Liver (tissue), 3 donors: ENCODE results near the gene YEATS2.

ENCODE experiments used
- EGR1 ChIP-seq, 2 donors: IDR thresholded peaks; 2 replicates each; pipeline ENCODE4 v1.6.1; 2016 to 2018; ENCODE audit warnings: antibody characterized with exemption in 2 of 2, low read depth in 2 of 2
- FOXA1 ChIP-seq: IDR thresholded peaks from 2 replicates; pipeline ENCODE4 v1.6.1; 2016; ENCODE audit warnings: antibody characterized with exemption
- GABPA ChIP-seq, 2 donors: IDR thresholded peaks in 1 of 2; conservative IDR thresholded peaks in 1 of 2; 2 replicates each; pipeline ENCODE4 v1.6.1; 2016; ENCODE audit warnings: antibody characterized with exemption in 2 of 2, mild to moderate bottlenecking in 1 of 2, moderate library complexity in 1 of 2
- HNF4G ChIP-seq: IDR thresholded peaks from 2 replicates; pipeline ENCODE4 v1.6.1; 2016; ENCODE audit warnings: antibody characterized with exemption
- JUND ChIP-seq, 2 donors: IDR thresholded peaks; 2 replicates each; pipeline ENCODE4 v1.6.1; 2016; ENCODE audit warnings: antibody characterized with exemption in 2 of 2
- RAD21 ChIP-seq, 2 donors: IDR thresholded peaks; 2 replicates each; pipeline ENCODE4 v1.6.1; 2016; ENCODE audit warnings: antibody characterized with exemption in 2 of 2, mild to moderate bottlenecking in 2 of 2
- SP1 ChIP-seq: IDR thresholded peaks from 2 replicates; pipeline ENCODE4 v1.6.1; 2018; ENCODE audit warnings: antibody characterized with exemption, mild to moderate bottlenecking
- TAF1 ChIP-seq: conservative IDR thresholded peaks from 2 replicates; pipeline ENCODE4 v1.6.1; 2016; ENCODE audit warnings: antibody characterized with exemption, mild to moderate bottlenecking
- YY1 ChIP-seq: IDR thresholded peaks from 2 replicates; pipeline ENCODE4 v1.6.1; 2016; ENCODE audit warnings: antibody characterized with exemption, mild to moderate bottlenecking
- TF ChIP-seq, protein P1 (sequence below): fragments of 150-350 bp; IDR thresholded peaks from 2 replicates; pipeline ENCODE4 v1.5.1; 2017; ENCODE audit warnings: improper control_type of control experiment, low read depth, low read length; ENCODE audit not compliant: missing input control
- TF ChIP-seq, protein P2 (sequence below): IDR thresholded peaks from 2 replicates; pipeline ENCODE4 v1.6.1; 2016; ENCODE audit warnings: antibody characterized with exemption
- TF ChIP-seq, protein P3 (sequence below): IDR thresholded peaks from 2 replicates; pipeline ENCODE4 v1.6.1; 2016; ENCODE audit warnings: antibody characterized with exemption
- TF ChIP-seq, protein P4 (sequence below): IDR thresholded peaks from 2 replicates; pipeline ENCODE4 v1.6.1; 2016; ENCODE audit warnings: antibody characterized with exemption, mild to moderate bottlenecking
- TF ChIP-seq, protein P5 (sequence below): IDR thresholded peaks from 2 replicates; pipeline ENCODE4 v1.6.1; 2016; ENCODE audit warnings: antibody characterized with exemption
- donor health status: healthy.
- donor health status: healthy.

DNA sequence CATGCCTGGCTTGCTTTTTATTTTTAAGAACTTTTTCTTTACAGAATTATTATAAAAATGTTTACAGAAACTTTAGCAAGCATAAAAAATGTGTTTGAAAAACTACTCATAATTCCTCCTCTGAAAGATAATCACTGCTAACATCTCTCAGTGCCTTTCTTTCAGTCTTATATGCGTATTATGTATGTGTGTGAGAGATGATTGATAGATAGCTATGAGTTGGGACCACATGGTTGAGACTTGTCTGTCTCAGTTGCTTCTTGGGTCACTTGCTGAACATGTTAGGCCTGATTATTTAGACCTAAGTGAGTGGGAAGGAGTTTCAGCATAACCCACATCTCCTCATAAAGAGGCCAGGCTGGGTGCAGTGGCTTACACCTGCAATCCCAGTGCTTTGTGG, 116.6 kb downstream of the YEATS2 start:
- TF ChIP-seq, protein P1, sequence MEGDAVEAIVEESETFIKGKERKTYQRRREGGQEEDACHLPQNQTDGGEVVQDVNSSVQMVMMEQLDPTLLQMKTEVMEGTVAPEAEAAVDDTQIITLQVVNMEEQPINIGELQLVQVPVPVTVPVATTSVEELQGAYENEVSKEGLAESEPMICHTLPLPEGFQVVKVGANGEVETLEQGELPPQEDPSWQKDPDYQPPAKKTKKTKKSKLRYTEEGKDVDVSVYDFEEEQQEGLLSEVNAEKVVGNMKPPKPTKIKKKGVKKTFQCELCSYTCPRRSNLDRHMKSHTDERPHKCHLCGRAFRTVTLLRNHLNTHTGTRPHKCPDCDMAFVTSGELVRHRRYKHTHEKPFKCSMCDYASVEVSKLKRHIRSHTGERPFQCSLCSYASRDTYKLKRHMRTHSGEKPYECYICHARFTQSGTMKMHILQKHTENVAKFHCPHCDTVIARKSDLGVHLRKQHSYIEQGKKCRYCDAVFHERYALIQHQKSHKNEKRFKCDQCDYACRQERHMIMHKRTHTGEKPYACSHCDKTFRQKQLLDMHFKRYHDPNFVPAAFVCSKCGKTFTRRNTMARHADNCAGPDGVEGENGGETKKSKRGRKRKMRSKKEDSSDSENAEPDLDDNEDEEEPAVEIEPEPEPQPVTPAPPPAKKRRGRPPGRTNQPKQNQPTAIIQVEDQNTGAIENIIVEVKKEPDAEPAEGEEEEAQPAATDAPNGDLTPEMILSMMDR: no peak
- TF ChIP-seq, protein P2, sequence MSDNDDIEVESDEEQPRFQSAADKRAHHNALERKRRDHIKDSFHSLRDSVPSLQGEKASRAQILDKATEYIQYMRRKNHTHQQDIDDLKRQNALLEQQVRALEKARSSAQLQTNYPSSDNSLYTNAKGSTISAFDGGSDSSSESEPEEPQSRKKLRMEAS: no peak
- TF ChIP-seq YY1: no peak
- TF ChIP-seq TAF1: no peak
- TF ChIP-seq FOXA1: no peak
- TF ChIP-seq, protein P3, sequence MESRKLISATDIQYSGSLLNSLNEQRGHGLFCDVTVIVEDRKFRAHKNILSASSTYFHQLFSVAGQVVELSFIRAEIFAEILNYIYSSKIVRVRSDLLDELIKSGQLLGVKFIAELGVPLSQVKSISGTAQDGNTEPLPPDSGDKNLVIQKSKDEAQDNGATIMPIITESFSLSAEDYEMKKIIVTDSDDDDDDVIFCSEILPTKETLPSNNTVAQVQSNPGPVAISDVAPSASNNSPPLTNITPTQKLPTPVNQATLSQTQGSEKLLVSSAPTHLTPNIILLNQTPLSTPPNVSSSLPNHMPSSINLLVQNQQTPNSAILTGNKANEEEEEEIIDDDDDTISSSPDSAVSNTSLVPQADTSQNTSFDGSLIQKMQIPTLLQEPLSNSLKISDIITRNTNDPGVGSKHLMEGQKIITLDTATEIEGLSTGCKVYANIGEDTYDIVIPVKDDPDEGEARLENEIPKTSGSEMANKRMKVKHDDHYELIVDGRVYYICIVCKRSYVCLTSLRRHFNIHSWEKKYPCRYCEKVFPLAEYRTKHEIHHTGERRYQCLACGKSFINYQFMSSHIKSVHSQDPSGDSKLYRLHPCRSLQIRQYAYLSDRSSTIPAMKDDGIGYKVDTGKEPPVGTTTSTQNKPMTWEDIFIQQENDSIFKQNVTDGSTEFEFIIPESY: no peak
- TF ChIP-seq, protein P4, sequence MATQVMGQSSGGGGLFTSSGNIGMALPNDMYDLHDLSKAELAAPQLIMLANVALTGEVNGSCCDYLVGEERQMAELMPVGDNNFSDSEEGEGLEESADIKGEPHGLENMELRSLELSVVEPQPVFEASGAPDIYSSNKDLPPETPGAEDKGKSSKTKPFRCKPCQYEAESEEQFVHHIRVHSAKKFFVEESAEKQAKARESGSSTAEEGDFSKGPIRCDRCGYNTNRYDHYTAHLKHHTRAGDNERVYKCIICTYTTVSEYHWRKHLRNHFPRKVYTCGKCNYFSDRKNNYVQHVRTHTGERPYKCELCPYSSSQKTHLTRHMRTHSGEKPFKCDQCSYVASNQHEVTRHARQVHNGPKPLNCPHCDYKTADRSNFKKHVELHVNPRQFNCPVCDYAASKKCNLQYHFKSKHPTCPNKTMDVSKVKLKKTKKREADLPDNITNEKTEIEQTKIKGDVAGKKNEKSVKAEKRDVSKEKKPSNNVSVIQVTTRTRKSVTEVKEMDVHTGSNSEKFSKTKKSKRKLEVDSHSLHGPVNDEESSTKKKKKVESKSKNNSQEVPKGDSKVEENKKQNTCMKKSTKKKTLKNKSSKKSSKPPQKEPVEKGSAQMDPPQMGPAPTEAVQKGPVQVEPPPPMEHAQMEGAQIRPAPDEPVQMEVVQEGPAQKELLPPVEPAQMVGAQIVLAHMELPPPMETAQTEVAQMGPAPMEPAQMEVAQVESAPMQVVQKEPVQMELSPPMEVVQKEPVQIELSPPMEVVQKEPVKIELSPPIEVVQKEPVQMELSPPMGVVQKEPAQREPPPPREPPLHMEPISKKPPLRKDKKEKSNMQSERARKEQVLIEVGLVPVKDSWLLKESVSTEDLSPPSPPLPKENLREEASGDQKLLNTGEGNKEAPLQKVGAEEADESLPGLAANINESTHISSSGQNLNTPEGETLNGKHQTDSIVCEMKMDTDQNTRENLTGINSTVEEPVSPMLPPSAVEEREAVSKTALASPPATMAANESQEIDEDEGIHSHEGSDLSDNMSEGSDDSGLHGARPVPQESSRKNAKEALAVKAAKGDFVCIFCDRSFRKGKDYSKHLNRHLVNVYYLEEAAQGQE: no peak
- no peak for TF ChIP-seq SP1
- TF ChIP-seq RAD21 (IDR thresholded peaks at IDR 0.05): no peak
- TF ChIP-seq, protein P5, sequence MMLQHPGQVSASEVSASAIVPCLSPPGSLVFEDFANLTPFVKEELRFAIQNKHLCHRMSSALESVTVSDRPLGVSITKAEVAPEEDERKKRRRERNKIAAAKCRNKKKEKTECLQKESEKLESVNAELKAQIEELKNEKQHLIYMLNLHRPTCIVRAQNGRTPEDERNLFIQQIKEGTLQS: no peak
- no peak for TF ChIP-seq HNF4G
- no peak for TF ChIP-seq JUND (IDR thresholded peaks at IDR 0.05)
- no peak for TF ChIP-seq GABPA (IDR thresholded peaks at IDR 0.05 in 1 of 2, conservative IDR thresholded peaks at IDR 0.05 in 1 of 2)
- TF ChIP-seq EGR1 (IDR thresholded peaks at IDR 0.05; ENCODE audit: low read depth in 2 of 2): no peak
